PC-9 (cell line): Measurements from ENCODE around the gene CLDN11. TPM values are rescaled to one million over a fixed set of nuclear protein-coding genes. Genes with fewer than 3 reads are reported as not detected.

ENCODE experiments used
- BruUV-seq: library from RNA; stranded (reverse); fragments of 400-500 nt; replicated peaks from 2 replicates; lab custom pipeline; 2021; lab: Mats Ljungman, UMichigan
- CTCF ChIA-PET: fragments of 300-600 bp; sonication (Branson Sonifier 250); formaldehyde crosslinking; loops from one replicate; lab custom pipeline; 2022; ENCODE audit warnings: antibody characterized with exemption; lab: Charles Lee
- POLR2A ChIA-PET: fragments of 300-600 bp; sonication (Branson Sonifier 250); formaldehyde crosslinking; loops from one replicate; lab custom pipeline; 2022; ENCODE audit warnings: antibody characterized with exemption; ENCODE audit not compliant: unreplicated experiment; lab: Charles Lee
- DNase-seq, 2 experiments: peaks; one replicate each; pipeline versions ENCODE4 v3.0.0 to v3.0.0-alpha.2; 2015 to 2022; ENCODE audit warnings: mixed read lengths in 1 of 2
- H2AFZ ChIP-seq: fragments of 200-600 bp; sonication (generic); 2 replicates; pipeline ENCODE4 v1.8.1; 2017; ENCODE audit warnings: antibody characterized with exemption
- H3F3A ChIP-seq: fragments of 200-600 bp; sonication (generic); 2 replicates; pipeline ENCODE4 v1.8.1; 2017; ENCODE audit warnings: antibody characterized with exemption, mild to moderate bottlenecking, low read depth; ENCODE audit not compliant: insufficient read depth
- H3K27ac ChIP-seq: fragments of 200-600 bp; sonication (generic); 2 replicates; pipeline ENCODE4 v1.6.1; 2016; ENCODE audit warnings: mixed run types
- H3K27me3 ChIP-seq: fragments of 200-600 bp; sonication (generic); 2 replicates; pipeline ENCODE4 v1.6.1; 2016; ENCODE audit warnings: low read depth, mixed run types; ENCODE audit not compliant: insufficient read depth
- H3K36me3 ChIP-seq: fragments of 200-600 bp; sonication (generic); 2 replicates; pipeline ENCODE4 v1.6.1; 2016; ENCODE audit warnings: low read depth, mixed run types
- H3K4me1 ChIP-seq: fragments of 200-600 bp; sonication (generic); replicated peaks from 2 replicates; pipeline ENCODE4 v1.6.1; 2016; ENCODE audit warnings: mixed run types; ENCODE audit not compliant: insufficient read depth
- H3K4me2 ChIP-seq: fragments of 200-600 bp; sonication (generic); 2 replicates; pipeline ENCODE4 v1.6.1; 2017; ENCODE audit warnings: mixed run types
- H3K4me3 ChIP-seq: fragments of 200-600 bp; sonication (generic); 2 replicates; pipeline ENCODE4 v1.6.1; 2016; ENCODE audit warnings: mixed run types
- H3K79me2 ChIP-seq: fragments of 200-600 bp; sonication (generic); 2 replicates; pipeline ENCODE4 v1.6.1; 2017; ENCODE audit warnings: low read depth, mixed run types
- H3K9me2 ChIP-seq: fragments of 200-600 bp; sonication (generic); 2 replicates; pipeline ENCODE4 v1.8.1; 2017; ENCODE audit warnings: mild to moderate bottlenecking; ENCODE audit not compliant: insufficient read depth
- H3K9me3 ChIP-seq: fragments of 200-600 bp; sonication (generic); 2 replicates; pipeline ENCODE4 v1.8.1; 2016; ENCODE audit warnings: low read depth; ENCODE audit not compliant: insufficient read depth
- H4K20me1 ChIP-seq: fragments of 200-600 bp; sonication (generic); 2 replicates; pipeline ENCODE4 v1.8.1; 2017; ENCODE audit not compliant: insufficient read depth
- EZH2 ChIP-seq: fragments of 200-600 bp; sonication (generic); IDR thresholded peaks from 2 replicates; pipeline ENCODE4 v1.8.0; 2017; ENCODE audit warnings: antibody characterized with exemption, low read depth
- intact Hi-C: fragments of 100-400 bp; cut with micrococcal nuclease; formaldehyde crosslinking; loops from one replicate; pipeline ENCODE4 v1.10.0; 2022; ENCODE audit not compliant: unreplicated experiment
- total RNA-seq: library from RNA; stranded (reverse); gene quantifications from 2 replicates; pipeline ENCODE4 v1.2.3, GENCODE V29; 2021
- TF ChIP-seq, protein P1 (sequence below): fragments of 200-600 bp; sonication (generic); conservative IDR thresholded peaks from 2 replicates; pipeline ENCODE4 v1.6.1; 2017; ENCODE audit warnings: mixed run types, antibody characterized with exemption, mild to moderate bottlenecking, moderate library complexity

CLDN11 gene
- total RNA-seq, 1 experiment from 2014 or later: 1.4 TPM

DNA sequence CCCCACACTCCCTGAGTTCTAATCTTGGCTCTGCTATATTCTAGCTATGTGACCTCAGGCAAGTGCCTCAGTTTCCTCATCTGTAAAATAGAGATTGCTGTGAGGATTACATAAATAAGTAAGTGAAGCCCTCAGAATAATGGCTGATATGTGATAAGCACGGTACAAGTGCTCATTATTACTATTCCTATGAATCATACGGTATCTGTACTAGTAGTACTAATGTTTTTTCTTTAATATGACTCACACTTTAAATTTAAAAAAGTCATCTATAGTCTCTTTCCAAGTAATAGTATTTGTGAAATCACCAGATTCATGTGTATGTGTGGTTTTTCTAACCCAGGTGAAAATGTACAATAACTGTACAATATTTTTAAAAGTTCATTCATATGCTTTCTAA, 58.7 kb downstream of the CLDN11 start:
- Histone ChIP-seq H2AFZ (no peak overlapping the region), H3K27me3 (no peaks in the 10 kb centered on the region), H3K9me2 (no peaks in the 10 kb centered on the region), H3K79me2 (no peaks in the 10 kb centered on the region), H3K4me1 (peaks cover 11% of the 10 kb centered on the region; the same call in 1 of the 2 replicates), H4K20me1 (no peaks in the 10 kb centered on the region), H3F3A (no peaks in the 10 kb centered on the region), H3K27ac (no peak overlapping the region), H3K4me3 (no peak overlapping the region), H3K36me3 (no peaks in the 10 kb centered on the region), H3K9me3 (no peaks in the 10 kb centered on the region), H3K4me2 (no peak overlapping the region)
- no peak for DNase-seq
- CTCF ChIA-PET: no interaction called here
- no peak for TF ChIP-seq EZH2
- TF ChIP-seq, protein P1, sequence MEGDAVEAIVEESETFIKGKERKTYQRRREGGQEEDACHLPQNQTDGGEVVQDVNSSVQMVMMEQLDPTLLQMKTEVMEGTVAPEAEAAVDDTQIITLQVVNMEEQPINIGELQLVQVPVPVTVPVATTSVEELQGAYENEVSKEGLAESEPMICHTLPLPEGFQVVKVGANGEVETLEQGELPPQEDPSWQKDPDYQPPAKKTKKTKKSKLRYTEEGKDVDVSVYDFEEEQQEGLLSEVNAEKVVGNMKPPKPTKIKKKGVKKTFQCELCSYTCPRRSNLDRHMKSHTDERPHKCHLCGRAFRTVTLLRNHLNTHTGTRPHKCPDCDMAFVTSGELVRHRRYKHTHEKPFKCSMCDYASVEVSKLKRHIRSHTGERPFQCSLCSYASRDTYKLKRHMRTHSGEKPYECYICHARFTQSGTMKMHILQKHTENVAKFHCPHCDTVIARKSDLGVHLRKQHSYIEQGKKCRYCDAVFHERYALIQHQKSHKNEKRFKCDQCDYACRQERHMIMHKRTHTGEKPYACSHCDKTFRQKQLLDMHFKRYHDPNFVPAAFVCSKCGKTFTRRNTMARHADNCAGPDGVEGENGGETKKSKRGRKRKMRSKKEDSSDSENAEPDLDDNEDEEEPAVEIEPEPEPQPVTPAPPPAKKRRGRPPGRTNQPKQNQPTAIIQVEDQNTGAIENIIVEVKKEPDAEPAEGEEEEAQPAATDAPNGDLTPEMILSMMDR: no peak
- intact Hi-C loops: no loop called here
- POLR2A ChIA-PET: no interaction called here
- BruUV-seq: no TSS peak

DNA sequence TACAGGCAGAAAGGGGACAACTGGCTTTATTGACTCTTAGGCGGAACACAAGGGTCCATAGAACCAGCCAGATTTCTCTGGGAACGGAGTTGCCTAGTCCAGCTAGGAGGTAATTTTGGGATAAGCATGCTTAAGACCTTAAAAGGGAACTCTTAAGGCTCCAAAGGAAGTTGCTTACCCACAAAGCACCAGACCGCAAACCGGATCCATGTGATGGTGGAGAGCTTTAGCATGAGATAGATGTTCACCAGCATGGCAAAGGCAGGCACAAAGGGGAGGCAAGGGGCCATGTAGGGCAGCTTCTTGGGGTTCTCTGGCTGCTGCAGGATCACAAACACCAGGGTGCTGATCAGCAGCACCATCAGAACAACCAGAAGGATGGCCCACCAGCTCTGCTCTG, 61.4 kb downstream of the CLDN11 start:
- H3K4me1 ChIP-seq: peaks cover 4% of the 10 kb centered on the region; the same call in 1 of the 2 replicates
- no peak for DNase-seq
- H3K36me3 ChIP-seq: no peaks in the 10 kb centered on the region
- no peaks in the 10 kb centered on the region for H3K27me3 ChIP-seq
- CTCF ChIA-PET: no interaction called here
- POLR2A ChIA-PET: no interaction called here
- H3K4me2 ChIP-seq: no peak overlapping the region
- TF ChIP-seq, protein P1: no peak
- no peak for TF ChIP-seq EZH2
- no peaks in the 10 kb centered on the region for H3K9me3 ChIP-seq
- intact Hi-C loops: no loop called here
- no TSS peak for BruUV-seq
- H3K9me2 ChIP-seq: no peaks in the 10 kb centered on the region
- H3F3A ChIP-seq: no peaks in the 10 kb centered on the region
- no peak overlapping the region for H3K27ac ChIP-seq
- no peaks in the 10 kb centered on the region for H3K79me2 ChIP-seq
- H3K4me3 ChIP-seq: no peak overlapping the region
- no peaks in the 10 kb centered on the region for H4K20me1 ChIP-seq
- H2AFZ ChIP-seq: no peak overlapping the region

- Histone ChIP-seq H3K4me1 (no peaks in the 10 kb centered on the region), H3K4me2 (no peak overlapping the region), H3K79me2 (no peaks in the 10 kb centered on the region), H3K9me3 (no peaks in the 10 kb centered on the region), H3K27ac (no peak overlapping the region), H3K36me3 (no peaks in the 10 kb centered on the region), H3K9me2 (no peaks in the 10 kb centered on the region), H3K27me3 (no peaks in the 10 kb centered on the region), H4K20me1 (no peaks in the 10 kb centered on the region), H3K4me3 (no peak overlapping the region), H2AFZ (no peak overlapping the region), H3F3A (no peaks in the 10 kb centered on the region)
- intact Hi-C loops: no loop called here
- TF ChIP-seq, protein P1: no peak
- no peak for TF ChIP-seq EZH2
- no peak for DNase-seq
- CTCF ChIA-PET: no interaction called here
- no TSS peak for BruUV-seq
- POLR2A ChIA-PET: no interaction called here
Observed at GRCh38 chr3:170482199-170482598, 63.5 kb downstream of the CLDN11 start.
